ENCODE data around the gene SPPL3.

SPPL3 gene

DNA sequence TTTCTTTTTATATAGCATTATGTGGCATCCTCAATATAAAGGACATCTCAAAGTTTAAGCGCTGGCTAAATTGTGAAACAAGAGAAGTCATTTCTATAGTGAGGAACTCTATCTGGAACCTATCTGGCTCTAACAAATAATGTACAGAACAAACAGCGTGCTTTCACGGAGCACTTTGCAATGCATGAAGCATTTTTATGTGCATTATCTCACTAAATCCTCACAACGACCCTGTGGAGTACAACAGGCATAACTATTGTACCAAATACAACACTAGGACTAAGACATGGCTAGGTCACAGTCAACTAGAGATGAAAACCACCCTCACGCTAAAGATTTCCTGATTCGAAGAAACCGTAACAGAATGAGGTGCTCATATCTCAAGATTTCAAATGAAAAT lies 8.6 kb downstream of the SPPL3 start:
- no peak overlapping the region for H3K27ac ChIP-seq
- no peak for TF ChIP-seq ZFX (IDR thresholded peaks at IDR 0.05)
- no peak for TF ChIP-seq CTCF (conservative IDR thresholded peaks at IDR 0.05)

- no peak for TF ChIP-seq CTCF (conservative IDR thresholded peaks at IDR 0.05)
- TF ChIP-seq ZFX (IDR thresholded peaks at IDR 0.05) = no peak
- H3K27ac ChIP-seq = no peak overlapping the region
Observed at GRCh38 chr12:120892265-120892664, 11.9 kb downstream of the SPPL3 start.

DNA sequence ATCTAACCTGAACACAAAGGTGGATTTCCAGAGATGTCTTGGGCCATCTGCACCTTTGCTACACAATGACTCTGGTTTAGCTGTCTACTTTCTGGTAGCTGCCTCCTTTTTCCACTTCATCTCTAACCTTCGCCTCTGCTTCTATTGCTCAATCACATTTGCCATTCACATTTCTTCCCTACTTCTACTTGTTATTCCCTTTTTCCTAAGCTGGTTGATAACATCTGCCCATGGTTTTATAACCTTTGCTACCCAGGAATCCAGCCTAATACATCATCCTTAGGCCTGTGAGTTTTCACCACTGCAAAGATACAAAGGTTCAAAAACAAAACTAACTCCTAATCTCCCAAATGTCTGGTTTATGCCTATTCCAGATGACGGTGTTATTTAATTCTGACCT lies 13.2 kb downstream of the SPPL3 start:
- TF ChIP-seq ZFX (IDR thresholded peaks at IDR 0.05) = no peak
- TF ChIP-seq CTCF (conservative IDR thresholded peaks at IDR 0.05) = no peak
- no peak overlapping the region for H3K27ac ChIP-seq

DNA sequence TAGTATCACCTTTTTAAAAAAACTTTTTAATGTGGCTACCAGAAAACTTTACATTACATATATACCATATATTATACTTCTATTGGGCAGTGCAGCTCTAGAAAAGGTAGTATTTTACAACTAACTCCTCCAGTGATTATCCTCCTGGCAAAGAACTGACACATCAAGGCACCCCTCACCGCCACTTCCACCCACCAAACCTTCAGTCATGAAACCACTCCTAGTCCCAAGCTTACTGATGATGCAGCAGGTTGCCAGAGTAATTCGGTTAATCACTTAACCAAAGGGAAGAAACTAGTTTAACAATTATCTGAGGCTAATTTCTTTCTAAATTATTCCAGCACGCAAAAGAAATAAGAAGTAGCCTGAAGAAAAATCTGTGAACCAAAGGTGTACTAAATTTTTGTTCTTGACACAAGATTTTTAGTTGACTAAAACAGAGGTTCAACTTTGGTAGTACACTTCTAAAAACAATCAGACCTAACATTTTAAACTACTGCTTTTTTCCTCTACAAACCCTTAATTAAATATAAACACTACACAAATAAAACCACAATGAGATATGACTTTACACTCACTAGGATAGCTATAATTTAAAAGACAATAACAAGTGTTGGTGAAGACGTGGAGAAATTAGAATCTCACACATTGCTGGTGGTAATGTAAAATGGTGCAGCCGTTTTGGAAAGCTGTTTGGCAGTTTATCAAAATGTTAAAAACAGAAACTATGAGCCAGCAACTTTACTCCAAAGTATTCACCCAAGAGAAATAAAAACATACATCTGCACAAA lies 16.7 kb downstream of the SPPL3 start:
- no peak for TF ChIP-seq ZFX (IDR thresholded peaks at IDR 0.05)
- TF ChIP-seq CTCF (conservative IDR thresholded peaks at IDR 0.05) = no peak
- no peak overlapping the region for H3K27ac ChIP-seq

- no peak for TF ChIP-seq CTCF (conservative IDR thresholded peaks at IDR 0.05)
- no peak for TF ChIP-seq ZFX (IDR thresholded peaks at IDR 0.05)
- no peak overlapping the region for H3K27ac ChIP-seq
Observed at GRCh38 chr12:120886199-120887018, 17.7 kb downstream of the SPPL3 start.

- H3K27ac ChIP-seq = no peak overlapping the region
- TF ChIP-seq CTCF (conservative IDR thresholded peaks at IDR 0.05) = no peak
- no peak for TF ChIP-seq ZFX (IDR thresholded peaks at IDR 0.05)
Observed at GRCh38 chr12:120885521-120885920, 18.6 kb downstream of the SPPL3 start.

- no peak overlapping the region for H3K27ac ChIP-seq
- TF ChIP-seq CTCF (conservative IDR thresholded peaks at IDR 0.05) (no peak), ZFX (IDR thresholded peaks at IDR 0.05) (no peak)
Observed at GRCh38 chr12:120884644-120885043, 19.5 kb downstream of the SPPL3 start.

Data from C4-2B (cell line).